ENCODE data around the gene CACNA2D3.

- TF ChIP-seq CTCF (IDR thresholded peaks at IDR 0.05) (no peak), POLR2A (IDR thresholded peaks at IDR 0.05) (no peak), POLR2AphosphoS5 (IDR thresholded peaks at IDR 0.05; ENCODE audit: insufficient read depth in 1 of 2, low read depth in 1 of 2) (no peak)
These were observed 827.2 kb downstream of the CACNA2D3 start for GRCh38 chr3:54949491-54950044.
